ENCODE results near the gene ABCC1. TPM values are rescaled to one million over a fixed set of nuclear protein-coding genes. Genes with fewer than 3 reads are reported as not detected.
A peak's percentile ranks its signal among the peaks of the same experiment; 100 is the strongest.

Gene ABCC1
- total RNA-seq, 2 experiments from 2014 or later: 64.5 to 67.6 TPM

DNA sequence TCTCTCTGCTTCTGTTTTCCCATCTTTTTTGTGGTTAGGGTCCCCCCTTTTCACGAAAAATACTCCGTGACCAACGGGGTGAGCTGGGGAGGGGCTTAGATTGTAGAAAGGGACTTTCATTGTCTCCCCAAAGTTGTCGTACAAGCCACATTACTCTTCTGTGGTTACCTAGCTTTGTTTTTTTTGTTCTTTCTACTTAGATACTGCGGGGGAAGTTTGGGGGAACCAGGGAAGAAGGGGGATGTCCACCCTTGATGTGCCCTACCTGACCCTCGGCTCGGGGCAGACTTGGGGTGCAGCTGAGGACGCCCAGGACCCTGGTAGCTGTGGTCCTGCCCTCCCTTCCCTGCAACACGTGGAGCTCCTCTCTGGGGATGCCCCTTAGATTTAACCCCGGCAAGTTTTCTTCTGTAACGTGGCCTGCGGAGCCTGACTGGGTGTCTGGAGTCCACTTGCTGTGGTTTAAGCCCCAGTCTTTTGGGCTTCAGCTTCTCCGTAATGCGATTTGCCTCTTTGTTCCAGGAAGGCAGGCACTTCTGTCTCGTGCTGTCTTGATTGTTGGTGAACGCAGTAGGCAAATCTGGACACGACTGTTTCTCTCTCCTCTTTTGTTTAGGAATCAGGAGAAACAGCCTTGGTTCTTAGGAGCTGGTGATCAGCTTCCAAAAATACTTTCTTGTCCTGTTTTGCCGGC is 892 bp downstream of the ABCC1 start:
- no peaks in the 10 kb centered on the region for H3K27me3 Mint-ChIP-seq
- POLR2A ChIA-PET: interaction anchor here (0.7 to 3.0 kb wide), 5 partner anchors 9 to 399 kb away, joined by 3 to 32 read pairs (median 3); partner anchors contain the start of gene CEP20
- DNase-seq: peak; percentile 72
- peaks cover 52% of the 10 kb centered on the region for H3K4me1 Mint-ChIP-seq (ENCODE audit: low read depth)
- TF ChIP-seq, protein P1, sequence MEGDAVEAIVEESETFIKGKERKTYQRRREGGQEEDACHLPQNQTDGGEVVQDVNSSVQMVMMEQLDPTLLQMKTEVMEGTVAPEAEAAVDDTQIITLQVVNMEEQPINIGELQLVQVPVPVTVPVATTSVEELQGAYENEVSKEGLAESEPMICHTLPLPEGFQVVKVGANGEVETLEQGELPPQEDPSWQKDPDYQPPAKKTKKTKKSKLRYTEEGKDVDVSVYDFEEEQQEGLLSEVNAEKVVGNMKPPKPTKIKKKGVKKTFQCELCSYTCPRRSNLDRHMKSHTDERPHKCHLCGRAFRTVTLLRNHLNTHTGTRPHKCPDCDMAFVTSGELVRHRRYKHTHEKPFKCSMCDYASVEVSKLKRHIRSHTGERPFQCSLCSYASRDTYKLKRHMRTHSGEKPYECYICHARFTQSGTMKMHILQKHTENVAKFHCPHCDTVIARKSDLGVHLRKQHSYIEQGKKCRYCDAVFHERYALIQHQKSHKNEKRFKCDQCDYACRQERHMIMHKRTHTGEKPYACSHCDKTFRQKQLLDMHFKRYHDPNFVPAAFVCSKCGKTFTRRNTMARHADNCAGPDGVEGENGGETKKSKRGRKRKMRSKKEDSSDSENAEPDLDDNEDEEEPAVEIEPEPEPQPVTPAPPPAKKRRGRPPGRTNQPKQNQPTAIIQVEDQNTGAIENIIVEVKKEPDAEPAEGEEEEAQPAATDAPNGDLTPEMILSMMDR (IDR thresholded peaks at IDR 0.05): no peak
- peak; percentile 41 for ATAC-seq
- H3K4me3 Mint-ChIP-seq: peak overlapping the region; percentile 85
- H3K27ac Mint-ChIP-seq: peak overlapping the region; percentile 99
- peaks cover 37% of the 10 kb centered on the region for H3K36me3 Mint-ChIP-seq (ENCODE audit: low read depth)
- intact Hi-C loops (cut with micrococcal nuclease): loop anchor here (5.0 kb wide), 1 partner anchor 63 kb away; the partner anchor contains the start of gene CEP20
- CTCF ChIA-PET: interaction anchor here (1.1 kb wide), 1 partner anchor 9 kb away, joined by 3 read pairs; no protein-coding TSS in a partner anchor
- H3K9me3 Mint-ChIP-seq: no peaks in the 10 kb centered on the region

DNA sequence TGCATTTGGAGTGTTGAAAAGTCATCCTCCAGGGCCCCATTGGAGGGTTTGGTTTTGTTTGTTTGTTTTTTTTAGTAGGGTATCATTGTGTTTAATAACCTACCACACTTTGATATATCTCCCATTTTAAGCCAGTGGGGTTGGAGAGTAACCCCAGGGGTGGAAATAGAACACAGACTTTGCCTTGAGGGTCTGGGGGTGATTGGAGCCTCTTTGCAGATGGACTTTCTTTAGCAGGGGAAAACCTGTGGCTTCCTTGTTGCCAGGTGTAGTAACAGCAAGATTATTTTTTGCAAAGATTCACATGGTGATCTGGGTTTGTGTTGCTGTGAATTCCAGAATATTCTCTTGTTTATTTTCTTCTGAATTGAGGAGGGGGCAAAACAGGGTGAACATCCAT is 1.5 kb downstream of the ABCC1 start:
- H3K27me3 Mint-ChIP-seq: no peaks in the 10 kb centered on the region
- intact Hi-C loops (cut with micrococcal nuclease): loop anchor here (5.0 kb wide), 1 partner anchor 64 kb away; the partner anchor contains the start of gene CEP20
- peak overlapping the region; percentile 85 for H3K4me3 Mint-ChIP-seq
- TF ChIP-seq, protein P1 (IDR thresholded peaks at IDR 0.05): no peak
- ATAC-seq: no peak
- CTCF ChIA-PET: interaction anchor here (1.1 kb wide), 1 partner anchor 9 kb away, joined by 3 read pairs; no protein-coding TSS in a partner anchor
- no peak for DNase-seq
- peaks cover 55% of the 10 kb centered on the region for H3K4me1 Mint-ChIP-seq (ENCODE audit: low read depth)
- peak overlapping the region; percentile 99 for H3K27ac Mint-ChIP-seq
- POLR2A ChIA-PET: interaction anchor here (0.8 to 3.0 kb wide), 4 partner anchors 9 to 95 kb away, joined by 3 to 32 read pairs (median 6); partner anchors contain the start of gene CEP20
- peaks cover 3% of the 10 kb centered on the region for H3K9me3 Mint-ChIP-seq
- H3K36me3 Mint-ChIP-seq (ENCODE audit: low read depth): peaks cover 42% of the 10 kb centered on the region

DNA sequence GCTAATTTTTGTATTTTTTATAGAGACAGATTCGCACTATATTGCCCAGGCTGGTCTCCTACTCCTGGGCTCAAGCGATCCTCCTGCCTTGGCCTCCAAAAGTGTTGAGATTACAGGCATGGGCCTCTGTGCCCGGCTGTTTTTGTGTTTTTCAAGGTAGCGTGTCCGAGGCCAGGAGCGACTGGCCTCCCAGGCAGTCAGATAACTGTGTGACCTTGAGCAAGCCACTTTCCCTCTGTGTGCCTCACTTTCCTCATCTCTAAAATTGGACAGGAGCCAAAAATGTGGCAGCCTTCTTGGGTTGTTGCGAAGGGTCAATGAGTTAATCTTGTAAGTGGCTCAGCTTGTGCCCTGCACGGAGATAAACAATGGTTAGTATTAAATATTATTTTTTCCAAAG is 2.4 kb downstream of the ABCC1 start:
- no peaks in the 10 kb centered on the region for H3K27me3 Mint-ChIP-seq
- peaks cover 49% of the 10 kb centered on the region for H3K36me3 Mint-ChIP-seq (ENCODE audit: low read depth)
- ATAC-seq: no peak
- H3K27ac Mint-ChIP-seq: peak overlapping the region; percentile 99
- ChIA-PET POLR2A (interaction anchor here (0.8 to 3.0 kb wide), 4 partner anchors 8 to 74 kb away, joined by 3 to 32 read pairs (median 4); no protein-coding TSS in a partner anchor), CTCF (no interaction called here)
- H3K9me3 Mint-ChIP-seq: peaks cover 3% of the 10 kb centered on the region
- TF ChIP-seq, protein P1 (IDR thresholded peaks at IDR 0.05): no peak
- peaks cover 56% of the 10 kb centered on the region for H3K4me1 Mint-ChIP-seq (ENCODE audit: low read depth)
- intact Hi-C loops (cut with micrococcal nuclease): loop anchor here (5.0 kb wide), 1 partner anchor 65 kb away; the partner anchor contains the start of gene CEP20
- DNase-seq: no peak
- peak overlapping the region; percentile 85 for H3K4me3 Mint-ChIP-seq

DNA sequence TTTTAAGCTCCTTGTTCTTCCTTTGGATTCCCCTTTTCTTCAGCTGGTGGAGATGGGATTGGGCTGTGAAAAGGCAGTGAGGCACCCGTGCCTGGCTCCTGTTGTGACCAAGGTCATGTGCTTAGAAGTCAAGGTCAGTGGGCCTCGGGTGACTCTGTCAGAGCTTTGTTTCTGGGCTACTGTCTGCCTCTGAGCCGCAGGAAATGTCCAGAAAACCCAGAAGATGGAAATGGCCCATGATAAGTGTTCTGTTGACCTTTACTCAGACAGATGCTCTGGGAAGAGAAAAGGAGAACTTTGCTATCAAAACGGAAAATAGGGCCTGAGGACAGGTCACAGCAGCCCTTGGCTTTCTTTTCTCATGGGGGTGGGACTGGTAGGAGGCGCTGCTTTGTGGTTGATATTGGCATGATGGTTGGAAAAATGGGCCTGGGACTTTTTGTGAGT is 2.9 kb downstream of the ABCC1 start:
- intact Hi-C loops (cut with micrococcal nuclease): loop anchor here (5.0 kb wide), 1 partner anchor 65 kb away; the partner anchor contains the start of gene CEP20
- peaks cover 50% of the 10 kb centered on the region for H3K36me3 Mint-ChIP-seq (ENCODE audit: low read depth)
- ChIA-PET CTCF (no interaction called here), POLR2A (interaction anchor here (1.4 to 3.0 kb wide), 3 partner anchors 7 to 73 kb away, joined by 4 to 32 read pairs (median 5); no protein-coding TSS in a partner anchor)
- DNase-seq (peak; percentile 49), ATAC-seq (no peak)
- no peaks in the 10 kb centered on the region for H3K27me3 Mint-ChIP-seq
- TF ChIP-seq, protein P1 (IDR thresholded peaks at IDR 0.05): no peak
- peak overlapping the region; percentile 85 for H3K4me3 Mint-ChIP-seq
- peaks cover 3% of the 10 kb centered on the region for H3K9me3 Mint-ChIP-seq
- peak overlapping the region; percentile 99 for H3K27ac Mint-ChIP-seq
- peaks cover 58% of the 10 kb centered on the region for H3K4me1 Mint-ChIP-seq (ENCODE audit: low read depth)

DNA sequence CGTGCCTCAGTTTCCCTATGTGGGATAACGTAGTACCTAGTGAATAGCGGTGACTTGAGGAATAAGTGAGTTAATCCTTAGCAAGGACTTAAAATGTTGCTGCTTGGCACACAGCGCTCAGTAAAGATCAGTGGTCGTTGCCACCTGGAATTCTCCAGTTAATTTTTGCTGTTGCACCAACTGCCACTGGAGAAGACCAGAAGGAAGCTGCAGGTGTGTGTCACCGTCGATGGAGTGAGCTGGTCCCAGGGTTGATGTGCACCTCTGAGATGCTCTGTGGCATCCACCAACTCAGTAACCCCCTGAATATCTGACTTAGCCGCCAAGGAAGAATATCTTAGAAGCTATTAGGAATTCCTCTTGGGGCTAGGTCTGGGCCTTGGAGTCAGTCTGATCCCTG is 4.1 kb downstream of the ABCC1 start:
- Mint-ChIP-seq H3K27ac (peak overlapping the region; percentile 41), H3K27me3 (no peaks in the 10 kb centered on the region), H3K4me1 (ENCODE audit: low read depth) (peaks cover 62% of the 10 kb centered on the region), H3K4me3 (no peak overlapping the region), H3K36me3 (ENCODE audit: low read depth) (peaks cover 53% of the 10 kb centered on the region), H3K9me3 (peaks cover 3% of the 10 kb centered on the region)
- TF ChIP-seq, protein P1 (IDR thresholded peaks at IDR 0.05): no peak
- ATAC-seq (no peak), DNase-seq (no peak)
- intact Hi-C loops (cut with micrococcal nuclease): loop anchor here (5.0 kb wide), 1 partner anchor 66 kb away; the partner anchor contains the start of gene CEP20
- CTCF ChIA-PET: no interaction called here
- POLR2A ChIA-PET: no interaction called here

Data from activated CD8-positive, alpha-beta T cell treated with anti-CD3 and anti-CD28 coated beads for 36 hours (primary cell).